HepG2 (cell line): ENCODE measurements around the gene OR2V2. TPM values are rescaled to one million over a fixed set of nuclear protein-coding genes. Genes with fewer than 3 reads are reported as not detected.
A peak's percentile ranks its signal among the peaks of the same experiment; 100 is the strongest.

Source experiments
- GFI1 ChIP-seq: sonication (generic); formaldehyde crosslinking; IDR thresholded peaks from 2 replicates; pipeline ENCODE4 v1.5.0; 2020; ENCODE audit warnings: missing genetic modification reagents, mild to moderate bottlenecking, borderline replicate concordance
- HDAC6 ChIP-seq: fragments of 200-600 bp; sonication (generic); IDR thresholded peaks from 2 replicates; pipeline ENCODE4 v1.7.0; 2017; ENCODE audit warnings: mild to moderate bottlenecking, antibody characterized with exemption, low read length, low read depth
- HHEX ChIP-seq: IDR thresholded peaks from 2 replicates; pipeline ENCODE4 v1.6.1; 2016; ENCODE audit warnings: control low read depth
- JUN ChIP-seq: sonication (generic); formaldehyde crosslinking; IDR thresholded peaks from 2 replicates; pipeline ENCODE4 v1.4.0; 2020; ENCODE audit warnings: mild to moderate bottlenecking, missing genetic modification reagents
- KDM2A ChIP-seq: sonication (generic); formaldehyde crosslinking; IDR thresholded peaks from 2 replicates; pipeline ENCODE4 v1.4.0; 2020; ENCODE audit warnings: low read depth, missing genetic modification reagents, borderline replicate concordance
- KLF9 ChIP-seq: IDR thresholded peaks from 2 replicates; pipeline ENCODE4 v1.6.1; 2016; ENCODE audit warnings: low read depth
- KMT2B ChIP-seq: IDR thresholded peaks from 2 replicates; pipeline ENCODE4 v1.6.1; 2016; ENCODE audit warnings: missing genetic modification reagents, missing compliant biosample characterization
- MAF1 ChIP-seq: sonication (generic); formaldehyde crosslinking; IDR thresholded peaks from 2 replicates; pipeline ENCODE4 v1.5.0; 2020; ENCODE audit warnings: missing genetic modification reagents, borderline replicate concordance
- MTA1 ChIP-seq: sonication (generic); formaldehyde crosslinking; IDR thresholded peaks from 2 replicates; pipeline ENCODE4 v1.4.0; 2020; ENCODE audit warnings: missing genetic modification reagents, mild to moderate bottlenecking, borderline replicate concordance
- MXD4 ChIP-seq: IDR thresholded peaks from 2 replicates; pipeline ENCODE4 v1.6.1; 2016; ENCODE audit warnings: mild to moderate bottlenecking, missing biosample characterization, missing genetic modification reagents
- NCOA2 ChIP-seq: sonication (generic); formaldehyde crosslinking; IDR thresholded peaks from 2 replicates; pipeline ENCODE4 v1.8.0; 2022; ENCODE audit warnings: inconsistent platforms
- RAD21 ChIP-seq: fragments of 450-650 bp; formaldehyde crosslinking; IDR thresholded peaks from 2 replicates; pipeline ENCODE4 v1.5.0; 2020; ENCODE audit warnings: mild to moderate bottlenecking
- RBAK ChIP-seq: sonication (generic); formaldehyde crosslinking; IDR thresholded peaks from 2 replicates; pipeline ENCODE4 v1.5.1; 2020; ENCODE audit warnings: mild to moderate bottlenecking, missing genetic modification reagents
- RFX3 ChIP-seq: IDR thresholded peaks from 2 replicates; pipeline ENCODE4 v1.6.1; 2016; ENCODE audit warnings: missing biosample characterization, missing genetic modification reagents
- U2AF2 ChIP-seq: fragments of 200-400 bp; formaldehyde crosslinking; IDR thresholded peaks from 2 replicates; pipeline ENCODE4 v1.6.1; 2017; ENCODE audit warnings: low read depth, mild to moderate bottlenecking, low read length
- ZBTB7A ChIP-seq: sonication (generic); formaldehyde crosslinking; IDR thresholded peaks from 2 replicates; pipeline ENCODE4 v1.8.0; 2022; ENCODE audit warnings: mild to moderate bottlenecking, missing genetic modification reagents
- ZFP1 ChIP-seq: IDR thresholded peaks from 2 replicates; pipeline ENCODE4 v1.6.1; 2016
- ZNF383 ChIP-seq: sonication (generic); formaldehyde crosslinking; IDR thresholded peaks from 2 replicates; pipeline ENCODE4 v1.4.0; 2020; ENCODE audit warnings: missing genetic modification reagents, mild to moderate bottlenecking, borderline replicate concordance
- ZNF557 ChIP-seq: sonication (generic); formaldehyde crosslinking; IDR thresholded peaks from 2 replicates; pipeline ENCODE4 v1.4.0; 2020; ENCODE audit warnings: missing genetic modification reagents
- ZNF614 ChIP-seq: IDR thresholded peaks from 2 replicates; pipeline ENCODE4 v1.6.1; 2018; ENCODE audit warnings: missing biosample characterization, missing genetic modification reagents, inconsistent platforms, borderline replicate concordance
- ZNF652 ChIP-seq: IDR thresholded peaks from 2 replicates; pipeline ENCODE4 v1.6.1; 2016; ENCODE audit warnings: low read depth, borderline replicate concordance
- ZNF660 ChIP-seq: sonication (generic); formaldehyde crosslinking; IDR thresholded peaks from 2 replicates; pipeline ENCODE4 v1.5.1; 2020; ENCODE audit warnings: mild to moderate bottlenecking, low read depth, missing genetic modification reagents, borderline replicate concordance
- polyA plus RNA-seq, 8 experiments: library from polyadenylated mRNA; depleted of rRNA in 3 of 8; stranded (reverse) in 7 of 8; unstranded in 1 of 8; fragments of >200 nt; fragmentation: Illumina TruSeq in 4 of 8; extraction: Trizol in 4 of 8; gene quantifications; 2 replicates each; pipeline versions ENCODE4 v1.2.1 to v1.2.3, GENCODE V29; 2011 to 2016; ENCODE audit warnings: low read depth in 4 of 8, missing spikeins in 1 of 8, mixed read lengths in 1 of 8; ENCODE audit not compliant: insufficient read depth in 1 of 8
- total RNA-seq, 5 experiments: library from RNA; depleted of rRNA; stranded (reverse); fragments of >200 nt; fragmentation: Illumina TruSeq; extraction: Trizol; gene quantifications; 2 replicates each; pipeline ENCODE4 v1.2.3, GENCODE V29; 2016; ENCODE audit warnings: low read depth in 1 of 5
- TF ChIP-seq, protein P1 (sequence below): sonication (generic); formaldehyde crosslinking; conservative IDR thresholded peaks from 2 replicates; pipeline ENCODE4 v1.4.0; 2020; ENCODE audit warnings: missing genetic modification reagents
- TF ChIP-seq, protein P2 (sequence below): IDR thresholded peaks from 2 replicates; pipeline ENCODE4 v1.6.1; 2016; ENCODE audit warnings: missing compliant biosample characterization, missing genetic modification reagents, borderline replicate concordance
- TF ChIP-seq, protein P3 (sequence below): conservative IDR thresholded peaks from 2 replicates; pipeline ENCODE4 v1.6.1; 2018; ENCODE audit warnings: missing genetic modification reagents

OR2V2 gene
- total and polyA plus RNA-seq, 2 of the 13 experiments (the other 11 are each of a cell fraction or from before 2014, with no cell fraction given), result not detected

DNA sequence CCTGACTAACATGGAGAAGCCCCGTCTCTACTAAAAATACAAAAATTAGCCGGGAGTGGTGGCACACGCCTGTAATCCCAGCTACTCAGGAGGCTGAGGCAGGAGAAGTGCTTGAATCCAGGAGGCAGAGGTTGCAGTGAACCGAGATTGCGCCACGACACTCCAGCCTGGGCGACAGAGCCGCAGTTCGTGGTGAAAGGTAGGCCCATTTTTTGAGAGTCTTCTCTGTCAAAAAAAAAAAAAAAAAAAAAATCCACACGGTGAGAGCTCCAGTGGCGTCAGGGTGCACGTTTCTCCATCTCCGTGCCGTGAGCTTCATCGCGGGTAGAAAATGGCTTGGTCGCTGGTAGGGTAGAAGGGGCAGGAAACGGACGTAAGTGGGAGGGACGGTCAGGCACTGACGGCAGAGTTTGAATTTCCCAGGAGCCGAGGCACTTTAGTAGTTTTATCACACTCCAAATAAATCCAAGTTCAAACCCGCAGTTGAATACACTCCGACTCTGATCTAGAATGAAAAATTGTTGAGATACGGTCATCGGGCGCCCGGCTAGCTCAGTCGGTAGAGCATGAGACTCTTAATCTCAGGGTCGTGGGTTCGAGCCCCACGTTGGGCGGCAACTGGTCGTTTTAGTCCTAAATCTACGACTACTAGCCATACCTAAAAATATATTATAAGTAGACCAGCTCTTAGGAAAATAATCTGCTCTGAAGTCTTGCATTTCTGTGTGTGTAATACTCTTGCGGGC is 60.0 kb downstream of the OR2V2 start (continued):
- TF ChIP-seq ZNF557 (CRISPR knock-in tag) (no peak), MXD4 (CRISPR knock-in tag) (no peak), GFI1 (CRISPR knock-in tag) (no peak), RAD21 (no peak), ZNF614 (CRISPR knock-in tag) (peak; percentile 33; the same call in 1 of the 2 replicates), HDAC6 (no peak), MTA1 (no peak), KLF9 (no peak), NCOA2 (CRISPR knock-in tag) (0 out of 2 replicates have a peak, but pooled peaks have one; percentile 9), ZNF660 (no peak), ZFP1 (CRISPR knock-in tag) (no peak), ZNF652 (CRISPR knock-in tag) (peak; percentile 11; the same call in 1 of the 2 replicates), KMT2B (CRISPR knock-in tag) (no peak), ZNF383 (CRISPR knock-in tag) (no peak), KDM2A (peak; percentile 50; the same call in 1 of the 2 replicates), RFX3 (no peak), U2AF2 (no peak), JUN (CRISPR knock-in tag) (no peak), ZBTB7A (no peak), HHEX (CRISPR knock-in tag) (no peak), RBAK (CRISPR knock-in tag) (no peak), MAF1 (peak; percentile 97)
- TF ChIP-seq, protein P1, sequence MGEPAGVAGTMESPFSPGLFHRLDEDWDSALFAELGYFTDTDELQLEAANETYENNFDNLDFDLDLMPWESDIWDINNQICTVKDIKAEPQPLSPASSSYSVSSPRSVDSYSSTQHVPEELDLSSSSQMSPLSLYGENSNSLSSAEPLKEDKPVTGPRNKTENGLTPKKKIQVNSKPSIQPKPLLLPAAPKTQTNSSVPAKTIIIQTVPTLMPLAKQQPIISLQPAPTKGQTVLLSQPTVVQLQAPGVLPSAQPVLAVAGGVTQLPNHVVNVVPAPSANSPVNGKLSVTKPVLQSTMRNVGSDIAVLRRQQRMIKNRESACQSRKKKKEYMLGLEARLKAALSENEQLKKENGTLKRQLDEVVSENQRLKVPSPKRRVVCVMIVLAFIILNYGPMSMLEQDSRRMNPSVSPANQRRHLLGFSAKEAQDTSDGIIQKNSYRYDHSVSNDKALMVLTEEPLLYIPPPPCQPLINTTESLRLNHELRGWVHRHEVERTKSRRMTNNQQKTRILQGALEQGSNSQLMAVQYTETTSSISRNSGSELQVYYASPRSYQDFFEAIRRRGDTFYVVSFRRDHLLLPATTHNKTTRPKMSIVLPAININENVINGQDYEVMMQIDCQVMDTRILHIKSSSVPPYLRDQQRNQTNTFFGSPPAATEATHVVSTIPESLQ (CRISPR knock-in tag), result no peak
- TF ChIP-seq, protein P2, sequence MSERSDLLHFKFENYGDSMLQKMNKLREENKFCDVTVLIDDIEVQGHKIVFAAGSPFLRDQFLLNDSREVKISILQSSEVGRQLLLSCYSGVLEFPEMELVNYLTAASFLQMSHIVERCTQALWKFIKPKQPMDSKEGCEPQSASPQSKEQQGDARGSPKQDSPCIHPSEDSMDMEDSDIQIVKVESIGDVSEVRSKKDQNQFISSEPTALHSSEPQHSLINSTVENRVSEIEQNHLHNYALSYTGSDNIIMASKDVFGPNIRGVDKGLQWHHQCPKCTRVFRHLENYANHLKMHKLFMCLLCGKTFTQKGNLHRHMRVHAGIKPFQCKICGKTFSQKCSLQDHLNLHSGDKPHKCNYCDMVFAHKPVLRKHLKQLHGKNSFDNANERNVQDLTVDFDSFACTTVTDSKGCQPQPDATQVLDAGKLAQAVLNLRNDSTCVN (CRISPR knock-in tag), result no peak
- TF ChIP-seq, protein P3, sequence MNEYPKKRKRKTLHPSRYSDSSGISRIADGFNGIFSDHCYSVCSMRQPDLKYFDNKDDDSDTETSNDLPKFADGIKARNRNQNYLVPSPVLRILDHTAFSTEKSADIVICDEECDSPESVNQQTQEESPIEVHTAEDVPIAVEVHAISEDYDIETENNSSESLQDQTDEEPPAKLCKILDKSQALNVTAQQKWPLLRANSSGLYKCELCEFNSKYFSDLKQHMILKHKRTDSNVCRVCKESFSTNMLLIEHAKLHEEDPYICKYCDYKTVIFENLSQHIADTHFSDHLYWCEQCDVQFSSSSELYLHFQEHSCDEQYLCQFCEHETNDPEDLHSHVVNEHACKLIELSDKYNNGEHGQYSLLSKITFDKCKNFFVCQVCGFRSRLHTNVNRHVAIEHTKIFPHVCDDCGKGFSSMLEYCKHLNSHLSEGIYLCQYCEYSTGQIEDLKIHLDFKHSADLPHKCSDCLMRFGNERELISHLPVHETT (CRISPR knock-in tag), result no peak
